HG02798 (cell line): ENCODE measurements around the gene PRSS3.
"Not testable (repeated sequence)": the region's sequence is repeated elsewhere in the genome, so short reads cannot be mapped to it uniquely, and the experiment has no call there.

Experiments used
- ATAC-seq: cut with Tn5 transposase; IDR thresholded peaks from one replicate; pipeline ENCODE4 v1.9.1; 2021; ENCODE audit warnings: mild to moderate bottlenecking; ENCODE audit not compliant: unreplicated experiment, poor library complexity

The PRSS3 gene

GRCh38 chr9:33782395-33783152, 12.8 kb upstream of the PRSS3 start:
- ATAC-seq = no peak

- ATAC-seq = no peak
Measured at GRCh38 chr9:33785914-33786313, 9.4 kb upstream of the PRSS3 start.

GRCh38 chr9:33786681-33787080, 8.7 kb upstream of the PRSS3 start:
- ATAC-seq = no peak

GRCh38 chr9:33787839-33788238, 7.5 kb upstream of the PRSS3 start:
- ATAC-seq = no peak

GRCh38 chr9:33789429-33789828, 5.9 kb upstream of the PRSS3 start:
- not testable (repeated sequence) for ATAC-seq

GRCh38 chr9:33791117-33791516, 4.2 kb upstream of the PRSS3 start:
- ATAC-seq = no peak

GRCh38 chr9:33793496-33793895, 1.9 kb upstream of the PRSS3 start:
- ATAC-seq = not testable (repeated sequence)

- no peak for ATAC-seq
Measured at GRCh38 chr9:33794560-33794959, 801 bp upstream of the PRSS3 start.

GRCh38 chr9:33795819-33796218, 458 bp downstream of the PRSS3 start:
- no peak for ATAC-seq

- ATAC-seq = not testable (repeated sequence)
Measured at GRCh38 chr9:33796679-33797078, 1.3 kb downstream of the PRSS3 start.

- no peak for ATAC-seq
Measured at GRCh38 chr9:33797837-33798236, 2.5 kb downstream of the PRSS3 start.

- ATAC-seq = no peak
Measured at GRCh38 chr9:33798545-33798944, 3.2 kb downstream of the PRSS3 start.

GRCh38 chr9:33799928-33800704, 4.8 kb downstream of the PRSS3 start:
- no peak for ATAC-seq

- ATAC-seq = no peak
Measured at GRCh38 chr9:33800886-33801285, 5.5 kb downstream of the PRSS3 start.

- ATAC-seq = not testable (repeated sequence)
Measured at GRCh38 chr9:33801943-33802500, 6.7 kb downstream of the PRSS3 start.

GRCh38 chr9:33804196-33804595, 8.8 kb downstream of the PRSS3 start:
- not testable (repeated sequence) for ATAC-seq

- ATAC-seq = not testable (repeated sequence)
Measured at GRCh38 chr9:33807156-33807555, 11.8 kb downstream of the PRSS3 start.

GRCh38 chr9:33808979-33809322, 13.6 kb downstream of the PRSS3 start:
- ATAC-seq = not testable (repeated sequence)

GRCh38 chr9:33809506-33809905, 14.1 kb downstream of the PRSS3 start:
- no peak for ATAC-seq

GRCh38 chr9:33813712-33814641, 18.6 kb downstream of the PRSS3 start:
- ATAC-seq = no peak
